GM15510 (cell line): ENCODE data around the gene PMM2.

ENCODE experiments used
- POLR2A ChIP-seq: IDR thresholded peaks from 3 replicates; pipeline ENCODE4 v1.6.1; 2011; ENCODE audit warnings: borderline replicate concordance; ENCODE audit not compliant: insufficient read length; ENCODE audit errors: extremely low read depth

The PMM2 gene

DNA sequence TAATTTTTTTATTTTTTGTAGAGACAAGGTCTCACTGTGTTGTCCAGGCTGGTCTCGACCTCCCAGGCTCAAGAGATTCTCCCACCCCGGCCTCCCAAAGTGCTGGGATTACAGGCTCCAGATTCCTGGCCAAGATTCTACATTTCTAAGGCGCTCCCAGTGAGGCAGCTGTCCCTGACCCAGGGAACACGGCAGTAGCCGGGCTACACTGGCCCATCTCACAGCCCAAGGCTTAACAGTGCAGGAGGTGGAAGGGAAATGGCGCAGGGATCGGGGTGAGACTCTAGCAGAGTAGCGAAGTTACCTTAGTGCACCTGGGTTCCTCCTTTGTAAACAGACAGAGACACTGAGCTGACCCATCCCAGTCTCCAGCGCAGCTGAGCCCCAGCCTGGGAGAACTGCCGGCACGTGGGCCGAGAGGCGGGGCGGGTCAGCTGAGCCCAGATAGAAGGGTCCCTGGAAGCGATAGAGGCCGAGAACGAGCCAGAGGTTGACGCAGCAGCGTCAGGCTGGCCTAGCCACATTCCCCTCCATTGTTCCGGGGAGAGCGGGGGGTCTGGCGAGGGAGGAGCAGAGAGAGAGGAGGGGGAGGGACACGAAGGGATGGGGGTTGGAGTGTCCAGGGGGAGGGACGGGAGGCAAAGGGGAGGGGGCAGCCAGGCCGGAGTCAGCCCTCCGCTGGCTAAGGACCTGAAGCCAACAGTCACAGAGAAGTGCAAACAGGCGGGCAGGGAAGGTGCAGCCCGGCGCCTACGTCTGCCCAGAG, 68.7 kb downstream of the PMM2 start:
- TF ChIP-seq POLR2A = no peak

DNA sequence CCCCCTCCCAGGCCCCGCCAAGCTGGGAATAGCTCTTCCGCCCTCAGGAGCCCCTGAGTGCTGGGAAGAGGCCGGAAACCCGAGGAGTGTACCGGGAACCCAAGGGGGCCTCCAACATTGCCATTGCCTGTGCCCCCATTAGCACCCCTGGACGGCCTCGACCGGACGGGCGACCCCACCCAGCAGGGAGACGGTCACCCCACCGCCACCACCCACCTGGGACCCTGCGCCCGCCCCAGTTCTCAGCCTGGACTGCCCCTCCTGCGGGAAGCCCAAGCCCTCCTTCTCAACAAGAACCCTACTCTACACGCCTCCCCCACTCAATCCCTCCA, 69.2 kb downstream of the PMM2 start:
- TF ChIP-seq POLR2A = no peak

DNA sequence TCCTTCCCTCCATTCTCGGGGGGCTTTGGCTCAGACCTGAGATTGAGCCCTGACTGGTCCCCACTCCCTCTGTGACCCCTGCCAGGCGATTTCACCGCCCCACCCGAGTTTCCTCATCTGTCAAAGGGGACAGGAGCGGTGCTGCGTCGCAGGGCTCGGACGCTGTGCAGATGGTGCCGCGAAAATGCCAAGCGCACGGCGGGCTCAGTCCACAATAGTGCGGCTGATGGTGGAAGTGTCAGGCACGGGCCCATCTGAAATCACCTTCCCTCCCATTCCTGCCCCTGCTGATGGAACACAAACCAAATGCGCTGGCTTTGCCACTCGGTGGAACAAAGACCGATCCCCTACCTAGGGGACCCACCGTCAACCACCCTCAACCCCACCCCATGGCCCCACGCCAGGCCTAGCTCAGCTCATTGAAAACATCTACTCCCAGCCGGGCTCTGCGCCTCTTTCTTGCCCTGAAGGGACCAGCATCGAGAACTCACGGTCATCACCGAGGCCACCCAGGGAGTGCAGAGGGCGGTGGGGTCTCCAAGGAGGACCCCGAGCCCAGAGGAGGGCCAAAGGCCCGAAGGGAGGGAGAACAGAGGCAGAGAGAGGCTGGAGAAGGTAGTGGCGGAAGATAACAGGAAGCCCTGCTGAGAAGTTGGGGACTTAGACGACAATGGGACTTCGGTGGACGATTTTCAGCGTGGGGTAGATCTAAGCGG, 69.7 kb downstream of the PMM2 start:
- no peak for TF ChIP-seq POLR2A

DNA sequence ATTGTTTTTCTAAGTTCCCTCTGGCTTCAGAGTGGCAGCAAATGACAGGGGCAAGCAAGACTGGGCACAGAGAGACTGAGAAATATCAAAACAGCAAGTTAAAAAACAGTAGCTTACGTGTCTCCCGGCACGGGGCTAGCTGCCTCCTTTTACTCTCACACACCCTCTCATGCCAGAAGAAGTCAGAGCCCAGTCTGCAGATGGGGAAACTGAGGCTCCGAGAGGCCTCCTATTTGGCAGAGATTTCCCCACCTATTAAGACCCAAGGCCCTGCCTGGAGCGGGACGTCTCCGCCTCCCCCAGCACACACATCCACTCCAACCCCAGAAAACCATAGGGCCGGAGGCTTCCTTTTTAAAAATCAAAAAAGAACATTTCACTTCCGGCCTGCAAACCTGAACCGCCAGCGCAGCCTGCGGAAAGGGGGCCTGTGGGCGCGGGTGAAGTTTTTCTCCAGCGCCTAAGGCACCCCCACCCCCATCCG, 70.3 kb downstream of the PMM2 start:
- no peak for TF ChIP-seq POLR2A

- TF ChIP-seq POLR2A = peak; percentile 72
Observed at GRCh38 chr16:8868416-8869211, 71.0 kb downstream of the PMM2 start, which contains the start of gene CARHSP1. CARHSP1 (minus strand) TSS chr16:8869006; CDS start chr16:8859328, 9,678 bp downstream.

GRCh38 chr16:8869212-8869987, 71.8 kb downstream of the PMM2 start:
- TF ChIP-seq POLR2A = no peak

DNA sequence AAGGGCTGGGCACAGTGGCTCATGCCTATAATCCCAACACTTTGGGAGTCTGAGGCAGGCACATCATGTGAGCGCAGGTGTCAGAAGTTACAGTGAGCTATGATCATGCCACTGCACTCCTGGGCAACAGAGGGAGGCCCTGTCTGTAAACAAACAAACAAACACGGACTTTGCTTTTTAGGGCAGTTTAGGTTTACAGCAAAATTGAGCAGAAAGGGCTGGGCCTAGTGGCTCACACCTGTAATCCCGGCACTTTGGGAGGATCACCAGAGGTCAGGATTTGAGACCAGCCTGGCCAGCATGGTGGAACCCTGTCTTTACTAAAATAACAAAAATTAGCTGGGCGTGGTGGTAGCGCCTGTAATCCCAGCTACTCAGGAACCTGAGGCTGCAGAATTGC, 74.4 kb downstream of the PMM2 start:
- no peak for TF ChIP-seq POLR2A

DNA sequence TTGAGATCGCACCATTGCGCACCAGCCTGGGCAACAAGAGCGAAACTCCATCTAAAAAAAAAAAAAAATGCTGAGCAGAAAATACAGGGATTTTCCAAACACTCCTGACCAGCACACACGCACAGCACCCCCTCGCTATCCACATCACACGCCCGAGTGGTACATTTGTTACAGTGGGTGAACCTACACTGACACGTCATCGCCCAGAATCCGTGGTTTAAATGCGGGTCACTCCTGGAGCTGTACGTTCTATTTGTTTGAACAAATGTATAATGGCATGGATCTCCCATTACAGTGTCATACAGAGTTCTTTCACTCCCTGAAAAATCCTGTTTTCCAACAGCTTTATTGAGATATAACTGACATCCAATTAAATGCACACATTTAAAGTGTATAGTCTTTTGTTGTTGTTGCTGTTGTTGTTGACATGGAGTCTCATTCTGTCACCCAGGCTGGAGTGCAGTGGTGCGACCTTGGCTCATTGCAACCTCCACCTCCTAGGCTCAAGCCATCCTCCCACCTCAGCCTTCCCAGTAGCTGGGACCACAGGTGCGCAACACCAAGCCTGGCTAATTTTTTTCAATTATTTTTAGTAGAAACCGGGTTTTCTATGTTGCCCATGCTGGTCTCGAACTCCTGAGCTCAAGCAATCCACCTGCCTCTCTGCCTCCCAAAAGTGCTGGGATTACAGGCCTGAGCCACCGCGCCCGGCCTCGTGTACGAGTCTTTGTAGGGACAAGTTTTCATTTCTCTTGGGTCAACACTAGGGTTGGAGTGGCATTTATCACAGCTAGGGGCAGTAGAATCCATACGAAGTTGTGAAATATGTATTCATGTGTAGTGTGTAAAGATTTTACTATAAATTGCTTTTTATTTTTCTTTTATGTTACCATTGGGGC, 75.6 kb downstream of the PMM2 start:
- TF ChIP-seq POLR2A = no peak

GRCh38 chr16:8874388-8874787, 76.7 kb downstream of the PMM2 start:
- no peak for TF ChIP-seq POLR2A

- TF ChIP-seq POLR2A = no peak
Observed at GRCh38 chr16:8877894-8878522, 80.4 kb downstream of the PMM2 start.

DNA sequence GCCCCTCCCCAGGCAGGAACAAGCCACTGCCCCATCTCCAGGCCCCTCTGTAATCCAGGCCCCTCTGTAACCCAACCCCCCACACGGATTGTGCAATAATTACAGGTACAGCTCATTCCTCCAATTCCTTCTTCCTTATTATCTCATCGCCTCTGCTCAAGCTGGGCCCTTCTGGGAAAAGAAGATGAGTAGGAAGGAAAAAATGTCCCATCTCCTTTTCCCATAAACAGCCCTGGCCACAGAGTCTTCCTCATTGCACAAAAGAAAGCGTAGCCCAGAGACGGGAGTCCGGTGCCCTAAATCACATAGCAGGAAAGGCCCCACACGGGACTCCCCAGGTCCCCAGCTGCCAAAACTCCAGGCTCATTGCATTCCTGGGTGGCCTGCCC, 80.9 kb downstream of the PMM2 start:
- TF ChIP-seq POLR2A = no peak

DNA sequence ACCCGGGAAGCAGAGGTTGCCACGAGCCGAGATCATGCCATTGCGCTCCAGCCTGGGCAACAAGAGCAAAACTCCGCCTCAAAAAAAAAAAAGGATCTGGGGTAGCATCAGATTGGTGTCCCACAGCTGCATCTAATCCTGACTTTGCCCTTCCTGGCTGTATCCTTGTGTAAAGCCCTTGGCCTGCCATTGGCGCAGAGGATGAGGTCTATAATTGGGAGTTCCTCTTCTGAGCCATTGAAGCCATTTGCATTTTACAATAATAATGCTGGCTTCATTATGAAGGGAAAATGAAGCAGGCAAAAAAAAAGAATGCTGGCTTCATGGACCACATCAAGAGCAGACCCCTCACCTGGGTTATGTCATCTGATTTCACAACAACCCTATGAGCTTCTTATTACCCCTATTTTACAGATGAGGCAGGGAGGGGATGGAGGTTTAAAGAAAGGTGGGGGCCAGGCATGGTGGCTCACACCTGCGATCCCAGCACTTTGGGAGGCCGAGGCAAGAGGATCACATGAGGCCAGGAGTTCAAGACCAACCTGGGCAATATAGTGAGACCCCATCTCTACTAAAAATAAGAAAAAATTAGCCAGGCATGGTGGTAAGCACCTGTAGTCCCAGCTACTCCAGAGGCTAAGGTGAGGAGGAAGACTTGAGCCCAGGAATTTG, 83.3 kb downstream of the PMM2 start:
- no peak for TF ChIP-seq POLR2A
